Endothelial cell of umbilical vein (primary cell): ENCODE measurements around the gene EIF4E1B.

ENCODE experiments used
- EZH2 ChIP-seq: IDR thresholded peaks from 2 replicates; pipeline ENCODE4 v1.6.1; 2012; ENCODE audit warnings: borderline replicate concordance, low read depth, mild to moderate bottlenecking, moderate library complexity, low read length, inconsistent platforms; ENCODE audit not compliant: severe bottlenecking
- GATA2 ChIP-seq: IDR thresholded peaks from 2 replicates; pipeline ENCODE4 v1.7.0; 2011; ENCODE audit warnings: low read depth, mild to moderate bottlenecking, moderate library complexity, mixed read lengths, low read length; ENCODE audit not compliant: insufficient read length, insufficient read depth
- JUN ChIP-seq: IDR thresholded peaks from 2 replicates; pipeline ENCODE4 v1.6.1; 2011; ENCODE audit warnings: borderline replicate concordance, low read depth; ENCODE audit not compliant: insufficient read length, insufficient read depth
- MYC ChIP-seq: IDR thresholded peaks from one replicate; pipeline ENCODE4 v1.6.1; 2011; ENCODE audit warnings: mild to moderate bottlenecking, low read depth, low read length
- POLR2A ChIP-seq: IDR thresholded peaks from 2 replicates; pipeline ENCODE4 v1.6.1; 2012; ENCODE audit warnings: low read depth, mild to moderate bottlenecking, control low read depth, low read length
- POLR2AphosphoS5 ChIP-seq: IDR thresholded peaks from 2 replicates; pipeline ENCODE4 v1.6.1; 2012; ENCODE audit warnings: low read depth, mild to moderate bottlenecking, control low read depth, low read length, moderate library complexity; ENCODE audit not compliant: insufficient read depth
- TF ChIP-seq, protein P1 (sequence below), 2 donors: IDR thresholded peaks; 1 replicate in 1 of 2; 2 replicates in 1 of 2; pipeline ENCODE4 v1.5.1; 2011; ENCODE audit warnings: low read length in 2 of 2, mild to moderate bottlenecking in 2 of 2, moderate library complexity in 2 of 2, control low read depth in 1 of 2, inconsistent platforms in 1 of 2, low read depth in 1 of 2; ENCODE audit not compliant: insufficient read depth in 1 of 2; ENCODE audit errors: extremely low read depth in 1 of 2
- TF ChIP-seq, protein P2 (sequence below): IDR thresholded peaks from 2 replicates; pipeline ENCODE4 v1.6.1; 2011; ENCODE audit not compliant: insufficient read depth, insufficient read length

DNA sequence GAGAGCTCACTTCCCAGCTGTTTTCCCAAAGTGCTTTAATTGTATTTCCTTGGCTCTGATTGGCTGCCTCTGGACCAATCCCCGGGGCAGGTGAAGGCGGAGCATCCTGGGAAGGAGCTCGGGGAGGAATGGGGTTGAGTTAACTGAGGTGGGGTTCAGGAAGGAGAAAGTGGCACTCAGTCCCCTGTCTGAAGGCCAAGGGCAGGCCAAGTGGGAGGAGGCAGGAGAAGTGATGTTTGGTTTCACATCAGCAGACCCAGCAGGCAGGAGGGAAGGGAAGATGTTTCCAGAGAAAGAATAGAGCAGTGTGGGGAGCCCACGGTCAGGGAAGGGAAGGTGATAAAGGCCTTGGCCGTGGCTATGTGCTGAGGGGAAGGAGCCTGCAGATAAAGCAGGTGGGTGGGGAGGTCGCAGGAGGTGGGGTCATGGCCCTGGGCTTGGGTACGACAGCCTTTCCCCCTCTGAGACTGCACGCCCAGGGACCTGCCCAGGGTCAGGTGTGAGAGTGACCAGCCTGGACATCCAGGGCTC lies 19.9 kb downstream of the EIF4E1B start:
- TF ChIP-seq, protein P1, sequence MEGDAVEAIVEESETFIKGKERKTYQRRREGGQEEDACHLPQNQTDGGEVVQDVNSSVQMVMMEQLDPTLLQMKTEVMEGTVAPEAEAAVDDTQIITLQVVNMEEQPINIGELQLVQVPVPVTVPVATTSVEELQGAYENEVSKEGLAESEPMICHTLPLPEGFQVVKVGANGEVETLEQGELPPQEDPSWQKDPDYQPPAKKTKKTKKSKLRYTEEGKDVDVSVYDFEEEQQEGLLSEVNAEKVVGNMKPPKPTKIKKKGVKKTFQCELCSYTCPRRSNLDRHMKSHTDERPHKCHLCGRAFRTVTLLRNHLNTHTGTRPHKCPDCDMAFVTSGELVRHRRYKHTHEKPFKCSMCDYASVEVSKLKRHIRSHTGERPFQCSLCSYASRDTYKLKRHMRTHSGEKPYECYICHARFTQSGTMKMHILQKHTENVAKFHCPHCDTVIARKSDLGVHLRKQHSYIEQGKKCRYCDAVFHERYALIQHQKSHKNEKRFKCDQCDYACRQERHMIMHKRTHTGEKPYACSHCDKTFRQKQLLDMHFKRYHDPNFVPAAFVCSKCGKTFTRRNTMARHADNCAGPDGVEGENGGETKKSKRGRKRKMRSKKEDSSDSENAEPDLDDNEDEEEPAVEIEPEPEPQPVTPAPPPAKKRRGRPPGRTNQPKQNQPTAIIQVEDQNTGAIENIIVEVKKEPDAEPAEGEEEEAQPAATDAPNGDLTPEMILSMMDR (IDR thresholded peaks at IDR 0.05; ENCODE audit: extremely low read depth in 1 of 2, insufficient read depth in 1 of 2, low read depth in 1 of 2, low read length in 2 of 2), result no peak
- TF ChIP-seq EZH2 (no peak), POLR2AphosphoS5 (no peak), POLR2A (no peak), MYC (no peak), JUN (no peak), GATA2 (no peak)
- TF ChIP-seq, protein P2, sequence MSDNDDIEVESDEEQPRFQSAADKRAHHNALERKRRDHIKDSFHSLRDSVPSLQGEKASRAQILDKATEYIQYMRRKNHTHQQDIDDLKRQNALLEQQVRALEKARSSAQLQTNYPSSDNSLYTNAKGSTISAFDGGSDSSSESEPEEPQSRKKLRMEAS, result no peak
